ENCODE data around the gene SRC.

DNA sequence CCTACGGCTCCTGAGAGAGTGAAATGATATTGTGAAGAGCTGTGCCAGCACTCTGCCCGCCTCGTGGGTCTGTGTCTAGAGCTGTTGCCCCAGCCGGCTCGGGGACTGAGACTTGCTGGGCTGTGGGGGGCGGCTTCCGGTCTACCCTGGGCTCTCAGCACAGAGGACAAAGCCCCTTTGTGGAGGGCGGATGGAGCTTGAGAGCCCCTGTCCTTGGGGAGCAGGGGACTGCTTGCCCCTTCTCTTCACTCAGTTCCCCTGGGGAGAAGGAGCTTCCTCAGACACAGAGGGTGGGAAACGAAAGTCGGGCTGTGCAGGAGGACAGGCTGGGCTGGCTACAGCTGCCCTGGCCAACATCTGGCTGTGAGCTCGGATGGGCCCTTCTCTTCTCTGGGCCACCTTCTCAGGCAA, 11.0 kb downstream of the SRC start:
- TF ChIP-seq, protein P1, sequence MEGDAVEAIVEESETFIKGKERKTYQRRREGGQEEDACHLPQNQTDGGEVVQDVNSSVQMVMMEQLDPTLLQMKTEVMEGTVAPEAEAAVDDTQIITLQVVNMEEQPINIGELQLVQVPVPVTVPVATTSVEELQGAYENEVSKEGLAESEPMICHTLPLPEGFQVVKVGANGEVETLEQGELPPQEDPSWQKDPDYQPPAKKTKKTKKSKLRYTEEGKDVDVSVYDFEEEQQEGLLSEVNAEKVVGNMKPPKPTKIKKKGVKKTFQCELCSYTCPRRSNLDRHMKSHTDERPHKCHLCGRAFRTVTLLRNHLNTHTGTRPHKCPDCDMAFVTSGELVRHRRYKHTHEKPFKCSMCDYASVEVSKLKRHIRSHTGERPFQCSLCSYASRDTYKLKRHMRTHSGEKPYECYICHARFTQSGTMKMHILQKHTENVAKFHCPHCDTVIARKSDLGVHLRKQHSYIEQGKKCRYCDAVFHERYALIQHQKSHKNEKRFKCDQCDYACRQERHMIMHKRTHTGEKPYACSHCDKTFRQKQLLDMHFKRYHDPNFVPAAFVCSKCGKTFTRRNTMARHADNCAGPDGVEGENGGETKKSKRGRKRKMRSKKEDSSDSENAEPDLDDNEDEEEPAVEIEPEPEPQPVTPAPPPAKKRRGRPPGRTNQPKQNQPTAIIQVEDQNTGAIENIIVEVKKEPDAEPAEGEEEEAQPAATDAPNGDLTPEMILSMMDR (IDR thresholded peaks at IDR 0.05; ENCODE audit: insufficient read depth, low read length), result no peak
- TF ChIP-seq, protein P2, sequence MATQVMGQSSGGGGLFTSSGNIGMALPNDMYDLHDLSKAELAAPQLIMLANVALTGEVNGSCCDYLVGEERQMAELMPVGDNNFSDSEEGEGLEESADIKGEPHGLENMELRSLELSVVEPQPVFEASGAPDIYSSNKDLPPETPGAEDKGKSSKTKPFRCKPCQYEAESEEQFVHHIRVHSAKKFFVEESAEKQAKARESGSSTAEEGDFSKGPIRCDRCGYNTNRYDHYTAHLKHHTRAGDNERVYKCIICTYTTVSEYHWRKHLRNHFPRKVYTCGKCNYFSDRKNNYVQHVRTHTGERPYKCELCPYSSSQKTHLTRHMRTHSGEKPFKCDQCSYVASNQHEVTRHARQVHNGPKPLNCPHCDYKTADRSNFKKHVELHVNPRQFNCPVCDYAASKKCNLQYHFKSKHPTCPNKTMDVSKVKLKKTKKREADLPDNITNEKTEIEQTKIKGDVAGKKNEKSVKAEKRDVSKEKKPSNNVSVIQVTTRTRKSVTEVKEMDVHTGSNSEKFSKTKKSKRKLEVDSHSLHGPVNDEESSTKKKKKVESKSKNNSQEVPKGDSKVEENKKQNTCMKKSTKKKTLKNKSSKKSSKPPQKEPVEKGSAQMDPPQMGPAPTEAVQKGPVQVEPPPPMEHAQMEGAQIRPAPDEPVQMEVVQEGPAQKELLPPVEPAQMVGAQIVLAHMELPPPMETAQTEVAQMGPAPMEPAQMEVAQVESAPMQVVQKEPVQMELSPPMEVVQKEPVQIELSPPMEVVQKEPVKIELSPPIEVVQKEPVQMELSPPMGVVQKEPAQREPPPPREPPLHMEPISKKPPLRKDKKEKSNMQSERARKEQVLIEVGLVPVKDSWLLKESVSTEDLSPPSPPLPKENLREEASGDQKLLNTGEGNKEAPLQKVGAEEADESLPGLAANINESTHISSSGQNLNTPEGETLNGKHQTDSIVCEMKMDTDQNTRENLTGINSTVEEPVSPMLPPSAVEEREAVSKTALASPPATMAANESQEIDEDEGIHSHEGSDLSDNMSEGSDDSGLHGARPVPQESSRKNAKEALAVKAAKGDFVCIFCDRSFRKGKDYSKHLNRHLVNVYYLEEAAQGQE (IDR thresholded peaks at IDR 0.05; ENCODE audit: insufficient replicate concordance, low read depth), result no peak

All from HL-60 (cell line).